ENCODE data around the gene JPH2.
A peak's percentile ranks its signal among the peaks of the same experiment; 100 is the strongest.

The JPH2 gene

GRCh38 chr20:44098256-44098630 is 88.7 kb downstream of the JPH2 start:
- DNase-seq = no peak

GRCh38 chr20:44097521-44098255 is 89.3 kb downstream of the JPH2 start:
- no peak for DNase-seq

- DNase-seq = no peak
Measured at GRCh38 chr20:44095831-44096230, 91.2 kb downstream of the JPH2 start.

- DNase-seq = no peak
Measured at GRCh38 chr20:44093249-44093582, 93.8 kb downstream of the JPH2 start.

- peak; percentile 37 for DNase-seq
Measured at GRCh38 chr20:44092551-44093248, 94.3 kb downstream of the JPH2 start.

GRCh38 chr20:44091026-44091425 is 96.0 kb downstream of the JPH2 start:
- no peak for DNase-seq

GRCh38 chr20:44089987-44090674 is 96.9 kb downstream of the JPH2 start:
- DNase-seq = peak; percentile 31

- no peak for DNase-seq
Measured at GRCh38 chr20:44087857-44088120, 99.2 kb downstream of the JPH2 start.

GRCh38 chr20:44087051-44087856 is 99.7 kb downstream of the JPH2 start:
- DNase-seq = no peak

- no peak for DNase-seq
Measured at GRCh38 chr20:44085616-44086434, 101.2 kb downstream of the JPH2 start.

- DNase-seq = no peak
Measured at GRCh38 chr20:44084891-44085290, 102.1 kb downstream of the JPH2 start.

- no peak for DNase-seq
Measured at GRCh38 chr20:44084439-44084838, 102.5 kb downstream of the JPH2 start.

GRCh38 chr20:44083220-44083933 is 103.6 kb downstream of the JPH2 start:
- DNase-seq = no peak

GRCh38 chr20:44081888-44082287 is 105.1 kb downstream of the JPH2 start:
- DNase-seq = no peak

- no peak for DNase-seq
Measured at GRCh38 chr20:44081476-44081875, 105.5 kb downstream of the JPH2 start.

GRCh38 chr20:44080646-44081267 is 106.2 kb downstream of the JPH2 start:
- peak; percentile 83 for DNase-seq

GRCh38 chr20:44080064-44080463 is 106.9 kb downstream of the JPH2 start:
- no peak for DNase-seq

- no peak for DNase-seq
Measured at GRCh38 chr20:44079291-44079690, 107.7 kb downstream of the JPH2 start.

GRCh38 chr20:44075950-44076232 is 111.1 kb downstream of the JPH2 start:
- DNase-seq = no peak

- DNase-seq = no peak
Measured at GRCh38 chr20:44075191-44075949, 111.6 kb downstream of the JPH2 start.

Data from CD4-positive, alpha-beta T cell treated with Interleukin-10 for 1 hour (primary cell).